GM13976 (cell line): ENCODE data around the gene EMILIN1.

Source experiments
- DNase-seq: peaks from one replicate; pipeline ENCODE4 v3.0.0; 2012; ENCODE audit warnings: low spot score
- in situ Hi-C: fragments of 300-500 bp; cut with MboI; formaldehyde crosslinking; loops from one replicate; pipeline ENCODE4 v1.12.0; 2022; ENCODE audit warnings: low sequenced_read_pairs, mixed read lengths, inconsistent platforms; ENCODE audit not compliant: unreplicated experiment
- TF ChIP-seq, protein P1 (sequence below): IDR thresholded peaks from 2 replicates; pipeline ENCODE4 v1.5.1; 2012; ENCODE audit warnings: borderline replicate concordance, mild to moderate bottlenecking; ENCODE audit not compliant: insufficient read depth; ENCODE audit errors: extremely low read depth, missing control alignments, control extremely low read depth

The EMILIN1 gene

DNA sequence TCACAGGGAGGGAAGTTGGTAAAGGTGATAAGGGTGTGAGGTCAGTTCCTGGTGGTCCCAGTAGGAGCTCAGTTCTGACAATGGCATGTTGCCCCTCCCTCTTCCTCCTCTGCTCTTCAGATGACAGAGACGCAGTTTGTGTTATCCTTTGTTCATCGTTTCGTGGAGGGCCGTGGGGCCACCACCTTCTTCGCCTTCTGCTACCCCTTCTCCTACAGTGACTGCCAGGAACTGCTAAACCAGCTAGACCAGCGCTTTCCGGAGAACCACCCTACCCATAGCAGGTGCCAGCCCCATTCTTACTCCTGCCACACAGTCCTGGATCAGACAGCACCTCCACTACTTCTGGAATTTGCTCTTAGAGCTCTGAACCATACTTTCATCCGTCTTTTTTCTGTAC is 24.6 kb upstream of the EMILIN1 start:
- TF ChIP-seq, protein P1, sequence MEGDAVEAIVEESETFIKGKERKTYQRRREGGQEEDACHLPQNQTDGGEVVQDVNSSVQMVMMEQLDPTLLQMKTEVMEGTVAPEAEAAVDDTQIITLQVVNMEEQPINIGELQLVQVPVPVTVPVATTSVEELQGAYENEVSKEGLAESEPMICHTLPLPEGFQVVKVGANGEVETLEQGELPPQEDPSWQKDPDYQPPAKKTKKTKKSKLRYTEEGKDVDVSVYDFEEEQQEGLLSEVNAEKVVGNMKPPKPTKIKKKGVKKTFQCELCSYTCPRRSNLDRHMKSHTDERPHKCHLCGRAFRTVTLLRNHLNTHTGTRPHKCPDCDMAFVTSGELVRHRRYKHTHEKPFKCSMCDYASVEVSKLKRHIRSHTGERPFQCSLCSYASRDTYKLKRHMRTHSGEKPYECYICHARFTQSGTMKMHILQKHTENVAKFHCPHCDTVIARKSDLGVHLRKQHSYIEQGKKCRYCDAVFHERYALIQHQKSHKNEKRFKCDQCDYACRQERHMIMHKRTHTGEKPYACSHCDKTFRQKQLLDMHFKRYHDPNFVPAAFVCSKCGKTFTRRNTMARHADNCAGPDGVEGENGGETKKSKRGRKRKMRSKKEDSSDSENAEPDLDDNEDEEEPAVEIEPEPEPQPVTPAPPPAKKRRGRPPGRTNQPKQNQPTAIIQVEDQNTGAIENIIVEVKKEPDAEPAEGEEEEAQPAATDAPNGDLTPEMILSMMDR: no peak
- in situ Hi-C loops: no loop called here
- DNase-seq: no peak

DNA sequence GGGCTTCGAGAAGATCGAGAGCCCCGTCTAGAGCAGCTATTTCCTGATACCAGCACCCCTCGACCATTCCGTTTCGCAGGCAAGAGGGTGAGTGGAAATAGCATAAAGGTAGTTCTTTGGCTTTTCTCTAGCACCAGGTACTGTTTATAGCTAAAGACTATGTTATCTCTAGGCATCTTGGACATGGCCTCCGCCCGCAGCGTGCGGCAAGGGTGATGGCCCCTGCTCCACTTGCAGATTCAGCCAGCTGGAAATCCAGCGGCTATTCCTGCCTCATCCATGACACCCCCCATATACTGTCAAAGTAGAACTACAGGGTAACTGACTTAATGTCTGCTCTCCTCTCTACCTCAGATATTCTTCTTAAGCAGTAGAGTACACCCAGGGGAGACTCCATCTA is 23.7 kb upstream of the EMILIN1 start:
- no peak for DNase-seq
- in situ Hi-C loops: no loop called here
- TF ChIP-seq, protein P1: no peak

DNA sequence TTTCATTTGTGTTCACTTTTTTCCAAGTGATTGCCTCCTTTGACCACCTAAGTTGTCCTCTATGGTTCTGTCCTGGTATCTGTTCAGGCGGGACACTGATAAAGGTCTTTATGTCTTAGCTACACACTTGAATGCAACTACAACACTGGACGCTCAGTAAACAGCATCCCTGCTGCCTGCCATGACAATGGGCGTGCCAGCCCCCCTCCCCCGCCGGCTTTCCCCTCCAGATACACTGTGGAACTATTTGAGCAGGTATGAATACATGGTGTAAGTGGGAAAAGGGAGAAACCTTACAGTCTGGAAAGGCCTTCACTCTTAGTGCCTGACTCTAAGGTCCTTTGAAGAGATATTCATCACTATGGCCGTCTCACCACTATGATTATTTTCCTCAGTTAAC is 21.2 kb upstream of the EMILIN1 start:
- TF ChIP-seq, protein P1: no peak

DNA sequence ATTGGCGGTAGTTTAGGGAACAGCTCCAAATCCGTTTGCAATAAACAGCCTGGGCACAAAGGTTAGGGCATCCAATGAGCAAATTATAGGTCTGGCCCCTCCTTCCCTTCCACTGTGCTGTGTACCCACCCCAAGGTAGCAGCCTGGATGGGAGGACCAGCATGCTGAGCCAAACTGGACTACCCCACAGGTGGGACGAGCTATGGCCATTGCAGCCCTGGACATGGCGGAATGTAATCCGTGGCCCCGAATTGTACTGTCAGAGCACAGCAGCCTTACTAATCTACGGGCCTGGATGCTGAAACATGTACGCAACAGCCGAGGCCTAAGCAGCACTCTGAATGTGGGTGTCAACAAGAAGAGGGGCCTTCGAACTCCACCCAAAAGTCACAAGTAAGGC is 20.2 kb upstream of the EMILIN1 start:
- TF ChIP-seq, protein P1: no peak
- DNase-seq: no peak
- in situ Hi-C loops: no loop called here

More for the DNA sequence above, 21.2 kb upstream of the EMILIN1 start:
- DNase-seq: no peak
- in situ Hi-C loops: no loop called here

DNA sequence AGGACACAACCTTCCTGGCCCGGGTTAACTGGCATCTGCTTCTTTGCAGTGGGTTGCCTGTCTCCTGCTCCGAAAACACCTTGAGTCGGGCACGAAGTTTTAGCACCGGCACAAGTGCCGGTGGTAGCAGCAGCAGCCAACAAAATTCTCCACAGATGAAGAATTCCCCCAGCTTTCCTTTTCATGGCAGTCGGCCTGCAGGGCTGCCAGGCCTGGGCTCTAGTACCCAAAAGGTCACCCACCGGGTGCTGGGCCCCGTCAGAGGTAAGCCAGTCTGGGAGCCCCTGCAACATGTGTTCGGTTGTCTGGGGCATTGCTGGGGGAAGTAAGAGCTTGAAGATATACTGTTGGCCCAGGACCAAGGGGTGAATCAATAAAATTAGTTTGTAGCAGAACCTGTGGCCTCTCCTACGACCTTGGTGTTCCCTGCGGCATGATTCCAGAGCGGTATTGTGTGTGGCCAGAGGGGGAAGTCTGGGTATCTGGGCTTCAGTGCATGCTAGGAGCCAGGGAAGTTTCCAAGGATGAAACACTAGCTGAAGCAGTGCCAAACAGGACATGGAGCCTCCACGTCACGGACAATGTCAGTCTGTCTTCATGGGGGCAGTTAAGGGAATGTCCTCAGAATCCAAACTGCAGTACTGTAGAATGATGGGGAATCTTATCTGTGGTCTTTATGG is 19.1 kb upstream of the EMILIN1 start:
- in situ Hi-C loops: no loop called here
- no peak for DNase-seq
- TF ChIP-seq, protein P1: no peak

DNA sequence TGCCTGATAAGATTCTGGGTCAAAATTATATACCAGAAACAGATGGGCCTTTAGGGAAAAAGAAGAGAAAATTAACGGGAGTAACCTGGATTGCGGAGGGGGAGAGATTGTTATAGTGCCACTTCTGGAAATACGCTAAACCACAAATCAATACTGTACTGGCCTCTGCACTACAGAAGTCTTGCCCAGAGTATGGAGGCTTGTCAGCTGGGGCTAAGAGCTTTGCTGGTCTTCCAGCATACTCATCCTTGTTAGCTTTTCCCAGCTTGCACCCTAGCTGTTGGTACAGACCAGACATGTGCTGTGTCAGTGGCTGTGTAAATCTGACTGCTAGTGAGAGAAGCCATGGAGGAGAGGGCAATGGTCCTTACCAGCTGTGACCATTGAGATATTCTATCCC is 18.1 kb upstream of the EMILIN1 start:
- TF ChIP-seq, protein P1: no peak
- in situ Hi-C loops: no loop called here

More for the DNA sequence above, 18.1 kb upstream of the EMILIN1 start:
- no peak for DNase-seq
